Body of pancreas (tissue), 4 donors: Measurements from ENCODE around the gene ST6GALNAC4.

Experiments used
- POLR2A ChIP-seq, 3 donors: fragments of 450-650 bp; IDR thresholded peaks; one replicate each; pipeline ENCODE4 v1.6.1; 2016; ENCODE audit warnings: antibody characterized with exemption in 3 of 3, mild to moderate bottlenecking in 2 of 3
- TF ChIP-seq, protein P1 (sequence below), 7 experiments: fragments of 450-650 bp in 4 of 7; fragments of 200-600 bp in 3 of 7; sonication (generic) in 3 of 7; IDR thresholded peaks; one replicate each; pipeline ENCODE4 v1.5.1; 2016 to 2019; ENCODE audit warnings: antibody characterized with exemption in 7 of 7

DNA sequence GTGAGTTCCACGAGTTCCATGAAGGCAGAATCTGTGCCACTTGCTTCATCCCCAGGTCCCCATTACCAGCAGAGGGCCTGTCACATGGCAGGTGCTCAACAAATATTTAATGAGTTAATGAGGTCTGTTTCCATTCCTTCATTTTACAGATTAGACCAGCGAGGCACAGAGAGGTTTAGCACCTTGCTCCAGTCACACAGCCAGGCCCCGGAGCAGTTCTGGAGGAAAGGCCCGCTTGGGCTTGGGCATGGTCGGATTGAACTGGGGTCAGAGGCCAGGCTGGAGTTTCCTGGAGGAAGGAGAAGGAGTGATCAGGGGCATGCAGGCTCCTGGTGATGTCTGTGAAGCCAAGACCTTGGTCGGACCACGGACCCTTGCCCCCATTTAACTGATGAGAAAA lies 4.0 kb upstream of the ST6GALNAC4 start:
- TF ChIP-seq, protein P1, sequence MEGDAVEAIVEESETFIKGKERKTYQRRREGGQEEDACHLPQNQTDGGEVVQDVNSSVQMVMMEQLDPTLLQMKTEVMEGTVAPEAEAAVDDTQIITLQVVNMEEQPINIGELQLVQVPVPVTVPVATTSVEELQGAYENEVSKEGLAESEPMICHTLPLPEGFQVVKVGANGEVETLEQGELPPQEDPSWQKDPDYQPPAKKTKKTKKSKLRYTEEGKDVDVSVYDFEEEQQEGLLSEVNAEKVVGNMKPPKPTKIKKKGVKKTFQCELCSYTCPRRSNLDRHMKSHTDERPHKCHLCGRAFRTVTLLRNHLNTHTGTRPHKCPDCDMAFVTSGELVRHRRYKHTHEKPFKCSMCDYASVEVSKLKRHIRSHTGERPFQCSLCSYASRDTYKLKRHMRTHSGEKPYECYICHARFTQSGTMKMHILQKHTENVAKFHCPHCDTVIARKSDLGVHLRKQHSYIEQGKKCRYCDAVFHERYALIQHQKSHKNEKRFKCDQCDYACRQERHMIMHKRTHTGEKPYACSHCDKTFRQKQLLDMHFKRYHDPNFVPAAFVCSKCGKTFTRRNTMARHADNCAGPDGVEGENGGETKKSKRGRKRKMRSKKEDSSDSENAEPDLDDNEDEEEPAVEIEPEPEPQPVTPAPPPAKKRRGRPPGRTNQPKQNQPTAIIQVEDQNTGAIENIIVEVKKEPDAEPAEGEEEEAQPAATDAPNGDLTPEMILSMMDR (IDR thresholded peaks at IDR 0.05): no peak
- no peak for TF ChIP-seq POLR2A (IDR thresholded peaks at IDR 0.05)
